Measurements from ENCODE around the gene SUN3.

The SUN3 gene

GRCh38 chr7:48049850-48050249, 20.9 kb upstream of the SUN3 start:
- no peak overlapping the region for H3K4me3 ChIP-seq (ENCODE audit: low read depth in 1 of 2, low read length in 2 of 2)
- H3K9ac ChIP-seq (ENCODE audit: low read depth in 1 of 2, low read length in 2 of 2) = no peak overlapping the region
- H3K4me1 ChIP-seq (ENCODE audit: control insufficient read depth in 1 of 2, insufficient read depth in 2 of 2, low read length in 2 of 2) = peaks cover 0 to 4% of the 10 kb centered on the region in 2 donors
- H3K27me3 ChIP-seq (ENCODE audit: control insufficient read depth in 1 of 2, insufficient read depth in 2 of 2, low read length in 2 of 2) = no peaks in the 10 kb centered on the region
- no peaks in the 10 kb centered on the region for H3K36me3 ChIP-seq (ENCODE audit: control insufficient read depth in 1 of 2, insufficient read depth in 2 of 2, low read length in 2 of 2)
- no peak overlapping the region for H3K27ac ChIP-seq (ENCODE audit: low read depth, low read length)
- H3K9me3 ChIP-seq (ENCODE audit: control insufficient read depth in 1 of 2, low read length in 2 of 2) = no peaks in the 10 kb centered on the region

DNA sequence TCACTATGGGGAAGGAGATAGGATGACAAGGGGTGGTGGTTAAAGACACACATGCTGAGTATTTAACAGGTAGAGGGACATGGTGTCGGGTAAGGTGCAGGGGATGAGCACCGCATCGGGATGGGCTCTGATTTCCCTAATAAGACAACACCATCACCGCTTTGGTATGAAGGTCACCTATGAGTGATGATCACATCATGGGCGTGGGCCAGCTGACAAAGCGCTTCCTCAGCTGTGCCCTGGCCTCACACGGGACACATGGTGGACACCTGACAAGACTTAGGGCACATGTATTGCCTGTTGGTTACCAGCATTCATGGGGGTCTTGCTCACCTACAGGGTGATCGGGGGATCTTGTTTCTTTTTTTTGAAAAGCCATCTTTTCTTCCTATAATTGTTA, 19.2 kb upstream of the SUN3 start:
- H3K9ac ChIP-seq (ENCODE audit: low read depth in 1 of 2, low read length in 2 of 2) = no peak overlapping the region
- no peaks in the 10 kb centered on the region for H3K9me3 ChIP-seq (ENCODE audit: control insufficient read depth in 1 of 2, low read length in 2 of 2)
- H3K27me3 ChIP-seq (ENCODE audit: control insufficient read depth in 1 of 2, insufficient read depth in 2 of 2, low read length in 2 of 2) = no peaks in the 10 kb centered on the region
- no peaks in the 10 kb centered on the region for H3K36me3 ChIP-seq (ENCODE audit: control insufficient read depth in 1 of 2, insufficient read depth in 2 of 2, low read length in 2 of 2)
- peaks cover 0 to 1% of the 10 kb centered on the region in 2 donors for H3K4me1 ChIP-seq (ENCODE audit: control insufficient read depth in 1 of 2, insufficient read depth in 2 of 2, low read length in 2 of 2)
- H3K4me3 ChIP-seq (ENCODE audit: low read depth in 1 of 2, low read length in 2 of 2) = no peak overlapping the region
- no peak overlapping the region for H3K27ac ChIP-seq (ENCODE audit: low read depth, low read length)

- no peak overlapping the region for H3K9ac ChIP-seq (ENCODE audit: low read depth in 1 of 2, low read length in 2 of 2)
- H3K4me1 ChIP-seq (ENCODE audit: control insufficient read depth in 1 of 2, insufficient read depth in 2 of 2, low read length in 2 of 2) = peaks cover 0 to 6% of the 10 kb centered on the region in 2 donors
- H3K4me3 ChIP-seq (ENCODE audit: low read depth in 1 of 2, low read length in 2 of 2) = no peak overlapping the region
- H3K9me3 ChIP-seq (ENCODE audit: control insufficient read depth in 1 of 2, low read length in 2 of 2) = no peaks in the 10 kb centered on the region
- H3K36me3 ChIP-seq (ENCODE audit: control insufficient read depth in 1 of 2, insufficient read depth in 2 of 2, low read length in 2 of 2) = no peaks in the 10 kb centered on the region
- H3K27me3 ChIP-seq (ENCODE audit: control insufficient read depth in 1 of 2, insufficient read depth in 2 of 2, low read length in 2 of 2) = no peaks in the 10 kb centered on the region
- no peak overlapping the region for H3K27ac ChIP-seq (ENCODE audit: low read depth, low read length)
These were observed 17.6 kb upstream of the SUN3 start for GRCh38 chr7:48046458-48046857.

DNA sequence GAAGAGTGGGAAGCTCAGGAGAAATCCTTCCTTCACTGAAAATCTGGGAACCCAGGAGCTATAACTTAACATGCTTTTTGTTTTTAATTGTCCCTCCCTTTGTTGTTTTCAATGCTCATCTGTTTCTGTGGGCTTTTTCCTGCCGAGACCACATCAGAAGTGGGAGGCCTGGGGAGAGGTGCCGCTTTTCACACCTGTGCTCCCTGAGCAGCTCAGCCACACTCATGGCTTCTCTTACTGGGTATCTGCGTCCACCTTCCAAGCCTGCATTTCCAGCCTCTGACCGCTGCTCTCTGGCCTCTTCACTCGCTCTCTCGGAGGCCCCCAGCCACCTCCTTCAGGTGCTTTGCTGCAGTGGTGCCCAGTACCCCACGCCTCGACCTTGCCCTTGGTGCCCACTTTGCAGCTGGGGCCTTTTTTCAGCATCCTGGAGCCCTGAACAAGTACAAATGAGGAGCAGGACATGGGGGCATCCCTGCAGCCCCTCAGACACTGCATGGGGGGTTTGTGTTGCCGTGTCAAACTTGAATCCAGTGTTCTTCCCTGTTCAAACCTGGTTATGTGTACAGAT, 16.4 kb upstream of the SUN3 start:
- Histone ChIP-seq H3K9me3 (ENCODE audit: control insufficient read depth in 1 of 2, low read length in 2 of 2) (no peaks in the 10 kb centered on the region), H3K9ac (ENCODE audit: low read depth in 1 of 2, low read length in 2 of 2) (no peak overlapping the region), H3K27me3 (ENCODE audit: control insufficient read depth in 1 of 2, insufficient read depth in 2 of 2, low read length in 2 of 2) (no peaks in the 10 kb centered on the region), H3K36me3 (ENCODE audit: control insufficient read depth in 1 of 2, insufficient read depth in 2 of 2, low read length in 2 of 2) (no peaks in the 10 kb centered on the region), H3K4me1 (ENCODE audit: control insufficient read depth in 1 of 2, insufficient read depth in 2 of 2, low read length in 2 of 2) (peaks cover 0 to 6% of the 10 kb centered on the region in 2 donors), H3K4me3 (ENCODE audit: low read depth in 1 of 2, low read length in 2 of 2) (no peak overlapping the region), H3K27ac (ENCODE audit: low read depth, low read length) (no peak overlapping the region)

- peaks cover 0 to 6% of the 10 kb centered on the region in 2 donors for H3K4me1 ChIP-seq (ENCODE audit: control insufficient read depth in 1 of 2, insufficient read depth in 2 of 2, low read length in 2 of 2)
- H3K27ac ChIP-seq (ENCODE audit: low read depth, low read length) = no peak overlapping the region
- H3K36me3 ChIP-seq (ENCODE audit: control insufficient read depth in 1 of 2, insufficient read depth in 2 of 2, low read length in 2 of 2) = no peaks in the 10 kb centered on the region
- H3K27me3 ChIP-seq (ENCODE audit: control insufficient read depth in 1 of 2, insufficient read depth in 2 of 2, low read length in 2 of 2) = no peaks in the 10 kb centered on the region
- H3K4me3 ChIP-seq (ENCODE audit: low read depth in 1 of 2, low read length in 2 of 2) = no peak overlapping the region
- no peak overlapping the region for H3K9ac ChIP-seq (ENCODE audit: low read depth in 1 of 2, low read length in 2 of 2)
- no peaks in the 10 kb centered on the region for H3K9me3 ChIP-seq (ENCODE audit: control insufficient read depth in 1 of 2, low read length in 2 of 2)
These were observed 13.7 kb upstream of the SUN3 start for GRCh38 chr7:48042636-48043035.

- peaks cover 0 to under 1% of the 10 kb centered on the region in 2 donors for H3K27me3 ChIP-seq (ENCODE audit: control insufficient read depth in 1 of 2, insufficient read depth in 2 of 2, low read length in 2 of 2)
- H3K27ac ChIP-seq (ENCODE audit: low read depth, low read length) = no peak overlapping the region
- H3K9me3 ChIP-seq (ENCODE audit: control insufficient read depth in 1 of 2, low read length in 2 of 2) = no peaks in the 10 kb centered on the region
- no peaks in the 10 kb centered on the region for H3K36me3 ChIP-seq (ENCODE audit: control insufficient read depth in 1 of 2, insufficient read depth in 2 of 2, low read length in 2 of 2)
- H3K4me3 ChIP-seq (ENCODE audit: low read depth in 1 of 2, low read length in 2 of 2) = no peak overlapping the region
- H3K4me1 ChIP-seq (ENCODE audit: control insufficient read depth in 1 of 2, insufficient read depth in 2 of 2, low read length in 2 of 2) = peaks cover 0 to 6% of the 10 kb centered on the region in 2 donors
- H3K9ac ChIP-seq (ENCODE audit: low read depth in 1 of 2, low read length in 2 of 2) = no peak overlapping the region
These were observed 13.3 kb upstream of the SUN3 start for GRCh38 chr7:48042216-48042615.

DNA sequence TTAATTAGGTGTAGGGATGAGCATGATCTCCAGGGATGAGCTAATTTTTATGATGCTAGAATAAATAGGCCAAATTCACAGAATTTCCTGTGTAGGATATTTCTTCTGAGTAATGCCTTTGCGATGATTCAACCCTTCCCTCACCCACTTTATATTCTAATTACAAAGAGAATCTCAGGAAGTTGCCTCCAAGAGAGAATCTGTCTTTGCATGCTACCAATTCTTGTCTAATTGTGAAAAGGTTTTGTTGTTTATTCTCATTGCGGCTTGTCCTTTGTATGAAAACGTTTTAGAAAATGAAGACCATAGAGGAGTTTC, 12.7 kb upstream of the SUN3 start:
- no peak overlapping the region for H3K27ac ChIP-seq (ENCODE audit: low read depth, low read length)
- peaks cover 5 to 7% of the 10 kb centered on the region in 2 donors for H3K27me3 ChIP-seq (ENCODE audit: control insufficient read depth in 1 of 2, insufficient read depth in 2 of 2, low read length in 2 of 2)
- H3K9me3 ChIP-seq (ENCODE audit: control insufficient read depth in 1 of 2, low read length in 2 of 2) = no peaks in the 10 kb centered on the region
- H3K36me3 ChIP-seq (ENCODE audit: control insufficient read depth in 1 of 2, insufficient read depth in 2 of 2, low read length in 2 of 2) = no peaks in the 10 kb centered on the region
- no peak overlapping the region for H3K4me3 ChIP-seq (ENCODE audit: low read depth in 1 of 2, low read length in 2 of 2)
- H3K9ac ChIP-seq (ENCODE audit: low read depth in 1 of 2, low read length in 2 of 2) = no peak overlapping the region
- peaks cover 0 to 6% of the 10 kb centered on the region in 2 donors for H3K4me1 ChIP-seq (ENCODE audit: control insufficient read depth in 1 of 2, insufficient read depth in 2 of 2, low read length in 2 of 2)

GRCh38 chr7:48040944-48041652, 12.2 kb upstream of the SUN3 start:
- no peak overlapping the region for H3K4me3 ChIP-seq (ENCODE audit: low read depth in 1 of 2, low read length in 2 of 2)
- H3K9ac ChIP-seq (ENCODE audit: low read depth in 1 of 2, low read length in 2 of 2) = no peak overlapping the region
- H3K27ac ChIP-seq (ENCODE audit: low read depth, low read length) = no peak overlapping the region
- peaks cover 3 to 8% of the 10 kb centered on the region in 2 donors for H3K4me1 ChIP-seq (ENCODE audit: control insufficient read depth in 1 of 2, insufficient read depth in 2 of 2, low read length in 2 of 2)
- no peaks in the 10 kb centered on the region for H3K9me3 ChIP-seq (ENCODE audit: control insufficient read depth in 1 of 2, low read length in 2 of 2)
- peaks cover 9 to 11% of the 10 kb centered on the region in 2 donors for H3K27me3 ChIP-seq (ENCODE audit: control insufficient read depth in 1 of 2, insufficient read depth in 2 of 2, low read length in 2 of 2)
- no peaks in the 10 kb centered on the region for H3K36me3 ChIP-seq (ENCODE audit: control insufficient read depth in 1 of 2, insufficient read depth in 2 of 2, low read length in 2 of 2)

DNA sequence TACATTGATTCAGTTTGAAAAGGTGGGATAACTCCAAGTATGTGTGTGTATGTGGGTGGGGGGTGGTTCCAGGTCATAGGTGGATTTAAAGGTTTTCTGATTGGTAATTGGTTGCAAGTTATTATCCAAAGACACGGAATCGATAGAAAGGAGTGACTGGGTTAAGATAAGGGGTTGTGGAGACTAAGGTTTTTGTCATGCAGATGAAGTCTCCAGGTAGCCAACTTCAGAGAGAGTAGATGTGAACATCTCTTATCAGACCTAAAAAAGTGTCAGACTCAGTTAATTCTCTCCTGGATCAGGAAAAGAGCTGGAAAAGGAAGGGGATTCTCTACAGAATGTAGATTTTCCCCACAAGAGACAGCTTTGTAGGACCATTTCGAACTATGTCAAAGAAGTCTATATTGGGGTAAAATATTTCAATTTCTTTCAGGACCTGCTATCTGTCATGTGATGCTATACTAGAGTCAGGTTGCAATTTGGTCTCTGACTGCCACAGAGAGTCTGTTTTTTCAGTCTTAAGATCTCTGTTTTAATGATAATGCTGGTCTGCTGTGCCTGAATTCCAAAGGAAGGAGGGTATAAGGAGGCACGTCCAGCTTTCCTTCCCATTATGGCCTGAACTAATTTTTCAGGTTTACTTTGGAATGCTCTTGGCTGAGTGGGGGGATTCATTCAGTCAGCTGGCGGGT, 10.1 kb upstream of the SUN3 start:
- H3K36me3 ChIP-seq (ENCODE audit: control insufficient read depth in 1 of 2, insufficient read depth in 2 of 2, low read length in 2 of 2) = no peaks in the 10 kb centered on the region
- H3K27ac ChIP-seq (ENCODE audit: low read depth, low read length) = no peak overlapping the region
- H3K27me3 ChIP-seq (ENCODE audit: control insufficient read depth in 1 of 2, insufficient read depth in 2 of 2, low read length in 2 of 2) = peaks cover 16% of the 10 kb centered on the region in 2 donors
- H3K4me1 ChIP-seq (ENCODE audit: control insufficient read depth in 1 of 2, insufficient read depth in 2 of 2, low read length in 2 of 2) = peaks cover 10 to 14% of the 10 kb centered on the region in 2 donors
- no peak overlapping the region for H3K9ac ChIP-seq (ENCODE audit: low read depth in 1 of 2, low read length in 2 of 2)
- no peak overlapping the region for H3K4me3 ChIP-seq (ENCODE audit: low read depth in 1 of 2, low read length in 2 of 2)
- no peaks in the 10 kb centered on the region for H3K9me3 ChIP-seq (ENCODE audit: control insufficient read depth in 1 of 2, low read length in 2 of 2)

GRCh38 chr7:48035967-48036478, 7.1 kb upstream of the SUN3 start:
- Histone ChIP-seq H3K27me3 (ENCODE audit: control insufficient read depth in 1 of 2, insufficient read depth in 2 of 2, low read length in 2 of 2) (peaks cover 16% of the 10 kb centered on the region in 2 donors), H3K9ac (ENCODE audit: low read depth in 1 of 2, low read length in 2 of 2) (peak overlapping the region in 1 of 2 donors; percentile 51), H3K36me3 (ENCODE audit: control insufficient read depth in 1 of 2, insufficient read depth in 2 of 2, low read length in 2 of 2) (no peaks in the 10 kb centered on the region), H3K9me3 (ENCODE audit: control insufficient read depth in 1 of 2, low read length in 2 of 2) (no peaks in the 10 kb centered on the region), H3K4me1 (ENCODE audit: control insufficient read depth in 1 of 2, insufficient read depth in 2 of 2, low read length in 2 of 2) (peaks cover 8 to 10% of the 10 kb centered on the region in 2 donors), H3K27ac (ENCODE audit: low read depth, low read length) (no peak overlapping the region), H3K4me3 (ENCODE audit: low read depth in 1 of 2, low read length in 2 of 2) (peak overlapping the region; percentile 81 to 84)
